HG03378 (cell line): Measurements from ENCODE around the gene PLCH2.

ENCODE experiments used
- ATAC-seq: cut with Tn5 transposase; IDR thresholded peaks from one replicate; pipeline ENCODE4 v1.9.1; 2021; ENCODE audit warnings: mild to moderate bottlenecking, moderate library complexity; ENCODE audit not compliant: unreplicated experiment

Gene PLCH2, protein sequence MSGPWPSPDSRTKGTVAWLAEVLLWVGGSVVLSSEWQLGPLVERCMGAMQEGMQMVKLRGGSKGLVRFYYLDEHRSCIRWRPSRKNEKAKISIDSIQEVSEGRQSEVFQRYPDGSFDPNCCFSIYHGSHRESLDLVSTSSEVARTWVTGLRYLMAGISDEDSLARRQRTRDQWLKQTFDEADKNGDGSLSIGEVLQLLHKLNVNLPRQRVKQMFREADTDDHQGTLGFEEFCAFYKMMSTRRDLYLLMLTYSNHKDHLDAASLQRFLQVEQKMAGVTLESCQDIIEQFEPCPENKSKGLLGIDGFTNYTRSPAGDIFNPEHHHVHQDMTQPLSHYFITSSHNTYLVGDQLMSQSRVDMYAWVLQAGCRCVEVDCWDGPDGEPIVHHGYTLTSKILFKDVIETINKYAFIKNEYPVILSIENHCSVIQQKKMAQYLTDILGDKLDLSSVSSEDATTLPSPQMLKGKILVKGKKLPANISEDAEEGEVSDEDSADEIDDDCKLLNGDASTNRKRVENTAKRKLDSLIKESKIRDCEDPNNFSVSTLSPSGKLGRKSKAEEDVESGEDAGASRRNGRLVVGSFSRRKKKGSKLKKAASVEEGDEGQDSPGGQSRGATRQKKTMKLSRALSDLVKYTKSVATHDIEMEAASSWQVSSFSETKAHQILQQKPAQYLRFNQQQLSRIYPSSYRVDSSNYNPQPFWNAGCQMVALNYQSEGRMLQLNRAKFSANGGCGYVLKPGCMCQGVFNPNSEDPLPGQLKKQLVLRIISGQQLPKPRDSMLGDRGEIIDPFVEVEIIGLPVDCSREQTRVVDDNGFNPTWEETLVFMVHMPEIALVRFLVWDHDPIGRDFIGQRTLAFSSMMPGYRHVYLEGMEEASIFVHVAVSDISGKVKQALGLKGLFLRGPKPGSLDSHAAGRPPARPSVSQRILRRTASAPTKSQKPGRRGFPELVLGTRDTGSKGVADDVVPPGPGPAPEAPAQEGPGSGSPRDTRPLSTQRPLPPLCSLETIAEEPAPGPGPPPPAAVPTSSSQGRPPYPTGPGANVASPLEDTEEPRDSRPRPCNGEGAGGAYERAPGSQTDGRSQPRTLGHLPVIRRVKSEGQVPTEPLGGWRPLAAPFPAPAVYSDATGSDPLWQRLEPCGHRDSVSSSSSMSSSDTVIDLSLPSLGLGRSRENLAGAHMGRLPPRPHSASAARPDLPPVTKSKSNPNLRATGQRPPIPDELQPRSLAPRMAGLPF (N-terminal part only)

DNA sequence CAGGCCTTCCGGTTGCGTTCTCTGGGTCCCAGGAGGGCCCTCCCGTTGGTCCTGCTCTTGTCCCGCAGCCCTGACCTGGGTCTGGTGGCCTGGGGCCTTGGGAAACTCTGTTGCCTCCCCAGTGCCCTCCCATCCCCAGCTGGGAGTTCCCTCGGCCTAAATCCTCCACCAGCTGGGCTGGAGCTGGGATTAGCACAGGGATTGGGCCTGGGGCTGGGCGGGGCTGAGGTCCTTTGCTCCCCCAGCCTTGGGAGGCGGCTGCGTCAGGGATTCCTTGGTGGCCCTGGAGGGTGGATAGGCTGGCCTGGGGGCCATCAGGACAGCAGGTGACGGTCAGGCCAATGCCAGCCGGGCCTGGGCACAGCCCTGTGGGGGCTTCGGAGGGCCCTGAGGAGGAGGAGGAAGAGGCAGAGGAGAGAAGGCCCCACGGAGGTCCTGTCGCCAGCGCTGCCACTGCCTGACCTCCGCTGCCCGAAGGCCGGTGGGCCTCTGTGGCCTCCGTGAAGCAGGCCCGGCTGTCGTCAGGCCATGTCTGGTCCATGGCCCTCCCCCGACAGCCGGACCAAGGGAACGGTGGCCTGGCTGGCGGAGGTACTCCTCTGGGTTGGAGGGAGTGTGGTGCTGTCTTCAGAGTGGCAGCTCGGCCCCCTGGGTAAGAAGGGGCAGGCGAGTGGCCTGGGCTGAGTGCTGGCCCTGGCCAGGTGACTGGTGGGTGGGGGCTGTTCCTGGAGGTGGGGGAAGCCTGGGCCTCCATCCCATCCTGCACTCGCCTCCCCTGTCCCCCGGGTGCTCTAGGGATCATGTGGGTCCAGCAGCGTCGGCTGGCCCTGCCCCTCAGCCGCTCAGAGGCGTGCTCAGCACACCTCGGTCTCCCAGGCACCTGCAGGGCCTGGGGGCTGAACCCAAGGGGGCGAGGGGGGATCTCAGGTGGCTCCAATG lies at the start of gene PLCH2:
PLCH2 (plus strand) TSS at position 229 of the 939 bp plus-strand sequence; CDS start at position 529, 300 bp downstream.
- ATAC-seq, result no peak

DNA sequence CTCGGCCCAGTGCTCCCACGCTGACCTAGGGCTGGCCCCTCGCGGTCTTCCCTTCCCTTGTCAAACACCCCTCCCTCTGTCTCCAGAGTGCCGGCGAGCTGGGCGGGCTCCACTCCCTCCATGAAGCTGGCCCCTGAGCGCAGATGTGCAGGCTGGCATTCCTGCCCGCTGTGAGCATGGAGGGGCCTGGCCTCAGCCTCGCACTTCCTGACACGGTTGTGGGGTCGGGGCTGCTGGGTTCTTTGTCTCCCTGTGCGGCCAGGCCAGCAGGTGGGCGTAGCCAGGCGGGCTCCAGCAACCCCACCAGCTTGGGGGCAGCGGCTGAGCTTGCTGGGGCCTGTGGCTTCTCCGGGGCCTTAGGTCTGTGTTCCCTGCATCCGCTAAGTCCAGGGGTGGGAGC lies 49.5 kb upstream of the PLCH2 start:
- ATAC-seq, result no peak

DNA sequence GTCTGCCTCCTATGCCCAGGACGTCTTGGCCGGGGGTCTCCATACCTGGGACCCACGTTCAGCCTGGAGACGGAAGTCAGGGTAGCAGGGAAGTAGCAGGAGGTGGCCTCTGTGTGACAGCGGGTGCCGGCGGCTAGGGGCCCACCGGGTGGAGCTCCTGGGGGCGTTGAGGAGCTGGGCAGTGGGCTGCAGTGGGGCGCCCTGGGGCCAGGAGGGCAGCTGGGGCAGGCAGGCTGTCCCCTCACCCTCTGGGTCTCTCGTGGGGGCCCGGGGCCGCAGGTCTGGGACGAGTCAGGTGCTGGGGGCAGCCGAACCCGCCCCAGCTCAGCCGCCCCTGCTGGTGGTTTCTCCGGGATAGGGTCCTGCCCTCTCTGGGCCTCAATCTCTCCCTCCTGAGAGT lies 49.0 kb upstream of the PLCH2 start:
- ATAC-seq, result no peak

- no peak for ATAC-seq
Measured at GRCh38 chr1:2427976-2428375, 48.1 kb upstream of the PLCH2 start.

GRCh38 chr1:2428490-2428889 lies 47.6 kb upstream of the PLCH2 start:
- ATAC-seq, result no peak

DNA sequence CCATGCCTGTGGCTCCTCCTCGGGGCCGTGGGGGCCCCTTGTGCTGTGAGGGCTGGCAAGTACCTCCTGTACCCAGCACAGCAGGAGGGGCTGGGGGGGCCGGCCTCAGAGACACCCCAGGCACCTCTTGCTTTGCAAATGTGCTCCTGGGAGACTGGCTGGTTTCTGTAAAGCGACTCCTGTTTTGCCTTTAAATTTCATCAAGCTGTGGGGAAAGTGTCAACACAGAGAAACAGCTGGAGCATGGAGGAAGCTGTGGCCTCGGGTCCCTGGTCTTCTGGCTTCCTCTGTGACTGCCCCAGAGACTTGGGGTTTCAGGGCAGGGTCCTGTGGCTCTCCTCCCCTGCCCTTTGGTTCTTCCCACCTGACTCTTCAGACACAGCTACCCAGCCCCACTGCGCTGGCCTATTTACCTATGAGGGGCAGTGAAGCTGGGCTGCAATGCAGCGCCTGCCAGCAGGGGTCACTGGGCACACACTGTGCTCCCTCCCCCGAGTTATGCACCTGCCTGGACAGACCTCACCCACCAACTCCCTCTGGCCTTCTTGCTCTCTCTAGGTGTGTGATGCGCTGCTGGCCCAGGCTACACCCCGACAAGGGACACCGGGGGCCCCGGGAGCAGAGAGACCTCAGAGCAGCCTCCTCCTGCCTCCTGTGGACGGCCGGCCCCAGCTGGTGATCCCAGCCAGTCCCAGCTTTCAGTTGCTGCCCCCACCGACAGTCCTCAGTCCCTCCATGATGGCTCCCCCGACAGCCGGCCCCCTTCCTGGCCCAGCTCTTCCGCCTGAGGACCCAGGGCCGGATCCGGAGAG lies 46.1 kb upstream of the PLCH2 start:
- ATAC-seq, result no peak

- no peak for ATAC-seq
Measured at GRCh38 chr1:2430592-2430973, 45.5 kb upstream of the PLCH2 start.

- no peak for ATAC-seq
Measured at GRCh38 chr1:2431103-2431502, 45.0 kb upstream of the PLCH2 start.

GRCh38 chr1:2431518-2431917 lies 44.6 kb upstream of the PLCH2 start:
- no peak for ATAC-seq

DNA sequence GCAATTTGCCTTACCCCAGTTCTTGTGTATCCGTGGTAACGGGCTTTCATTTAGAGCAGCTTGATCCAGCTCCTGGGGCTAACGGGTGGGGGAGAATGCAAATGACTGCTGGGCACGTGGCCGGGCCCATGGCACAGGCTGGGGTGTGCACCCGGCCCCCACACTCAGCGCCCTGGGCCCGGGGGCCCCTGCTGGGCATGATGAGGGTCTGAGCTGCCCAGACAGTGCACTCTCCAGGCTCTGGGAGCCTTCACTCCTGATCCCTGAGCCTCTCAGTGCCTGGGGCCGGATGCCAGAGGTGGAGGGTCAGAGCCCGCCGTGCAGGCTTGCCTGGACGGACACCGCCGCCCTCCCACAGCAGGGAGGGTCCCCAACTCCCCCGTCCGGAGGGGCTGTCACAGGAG lies 43.6 kb upstream of the PLCH2 start:
- no peak for ATAC-seq

GRCh38 chr1:2433196-2433595 lies 42.9 kb upstream of the PLCH2 start:
- ATAC-seq, result no peak

GRCh38 chr1:2433936-2434655 lies 42.0 kb upstream of the PLCH2 start:
- ATAC-seq, result no peak

GRCh38 chr1:2435091-2435490 lies 41.0 kb upstream of the PLCH2 start:
- no peak for ATAC-seq

- no peak for ATAC-seq
Measured at GRCh38 chr1:2435746-2436355, 40.2 kb upstream of the PLCH2 start.

GRCh38 chr1:2436876-2437275 lies 39.2 kb upstream of the PLCH2 start:
- no peak for ATAC-seq

GRCh38 chr1:2437617-2438016 lies 38.5 kb upstream of the PLCH2 start:
- no peak for ATAC-seq

GRCh38 chr1:2438038-2438437 lies 38.1 kb upstream of the PLCH2 start:
- ATAC-seq, result no peak

- no peak for ATAC-seq
Measured at GRCh38 chr1:2438641-2439040, 37.4 kb upstream of the PLCH2 start.
